Natural killer cell (primary cell): ENCODE measurements around the gene SF3B1. TPM values are rescaled to one million over a fixed set of nuclear protein-coding genes. Genes with fewer than 3 reads are reported as not detected.
"Not testable (repeated sequence)": the region's sequence is repeated elsewhere in the genome, so short reads cannot be mapped to it uniquely, and the experiment has no call there.

ENCODE experiments used
- ATAC-seq, 3 donors: fragments of 150-1000 bp in 2 of 3; fragments of 200-7000 bp in 1 of 3; cut with Tn5 transposase; 1 replicate in 1 of 3; 2 replicates in 2 of 3; pipeline ENCODE4 v1.10.0; 2021; ENCODE audit warnings: mild to moderate bottlenecking in 2 of 3, moderate library complexity in 2 of 3
- DNase-seq, 2 donors: peaks; one replicate each; pipeline versions ENCODE4 v3.0.0 to v3.0.0-alpha.2; 2013 to 2021; ENCODE audit warnings: mixed read lengths in 1 of 2
- H3K27ac ChIP-seq: one replicate; pipeline ENCODE4 v1.5.1; 2013; ENCODE audit warnings: mild to moderate bottlenecking, low read length
- H3K27me3 ChIP-seq: one replicate; pipeline ENCODE4 v1.6.1; 2013; ENCODE audit warnings: low read length; ENCODE audit not compliant: control insufficient read depth, insufficient read depth
- H3K36me3 ChIP-seq: one replicate; pipeline ENCODE4 v1.6.1; 2013; ENCODE audit warnings: low read length; ENCODE audit not compliant: control insufficient read depth, insufficient read depth
- H3K4me1 ChIP-seq: one replicate; pipeline ENCODE4 v1.6.1; 2013; ENCODE audit warnings: low read length; ENCODE audit not compliant: control insufficient read depth, insufficient read depth
- H3K4me3 ChIP-seq: one replicate; pipeline ENCODE4 v1.5.1; 2013; ENCODE audit warnings: low read length
- H3K9me3 ChIP-seq: one replicate; pipeline ENCODE4 v1.6.1; 2013; ENCODE audit warnings: low read length; ENCODE audit not compliant: control insufficient read depth, insufficient read depth
- H3K27ac Mint-ChIP-seq, 2 donors: one replicate each; pipeline ENCODE4 v1.8.0; 2022; ENCODE audit warnings: mild to moderate bottlenecking in 2 of 2, mixed read lengths in 2 of 2, moderate library complexity in 1 of 2
- H3K27me3 Mint-ChIP-seq, 2 donors: one replicate each; pipeline ENCODE4 v1.8.0; 2022; ENCODE audit warnings: low read depth in 2 of 2, mixed read lengths in 2 of 2
- H3K36me3 Mint-ChIP-seq: one replicate; pipeline ENCODE4 v1.8.0; 2022; ENCODE audit warnings: mixed read lengths
- H3K4me1 Mint-ChIP-seq, 2 donors: one replicate each; pipeline ENCODE4 v1.8.0; 2022; ENCODE audit warnings: mixed read lengths in 2 of 2
- H3K4me3 Mint-ChIP-seq: one replicate; pipeline ENCODE4 v1.8.0; 2022; ENCODE audit warnings: mild to moderate bottlenecking, moderate library complexity, mixed read lengths
- H3K9me3 Mint-ChIP-seq, 2 donors: one replicate each; pipeline ENCODE4 v1.8.0; 2022; ENCODE audit warnings: mixed read lengths in 2 of 2
- WGBS: methylation state at CpG from one replicate; pipeline ENCODE4 v1.1.7; 2013; ENCODE audit warnings: missing lambda C conversion rate; ENCODE audit not compliant: insufficient coverage; 5-methylcytosine and 5-hydroxymethylcytosine counted together
- intact Hi-C: fragments of 100-400 bp; cut with micrococcal nuclease; formaldehyde crosslinking; loops from one replicate; pipeline ENCODE4 v1.14.2; 2022
- total RNA-seq, 4 donors: library from RNA; stranded (reverse); fragments of 120-200 nt in 1 of 4; gene quantifications; one replicate each; pipeline versions ENCODE4 v1.2.3 to v1.2.4, GENCODE V29; 2013 to 2022
- TF ChIP-seq, protein P1 (sequence below): fragments of 200-600 bp; IDR thresholded peaks from one replicate; pipeline ENCODE4 v1.8.0; 2022; ENCODE audit warnings: antibody characterized with exemption

SF3B1 gene
- total RNA-seq, 3 donors from 2014 or later (not counting 1 experiment from before 2014, with no cell fraction given), result 387 to 472 (median 447) TPM

DNA sequence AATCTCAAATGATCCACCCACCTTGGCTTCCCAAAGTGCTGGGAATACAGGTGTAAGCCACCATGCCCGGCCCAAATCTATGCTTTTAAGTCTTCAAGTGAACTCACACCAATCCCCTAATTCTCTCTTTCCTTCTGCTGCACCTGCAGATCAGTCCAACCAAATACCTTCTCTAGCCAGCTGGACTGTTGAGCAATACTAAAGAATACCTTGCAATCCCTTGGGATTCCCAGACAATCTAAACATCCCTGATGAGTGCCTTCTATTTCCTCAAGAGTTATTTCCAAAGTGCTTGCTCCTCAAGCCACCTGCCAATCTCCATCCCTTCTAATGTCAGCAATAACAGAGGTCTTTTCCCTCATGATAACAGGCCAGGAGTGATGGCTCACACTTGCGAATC, 48.6 kb downstream of the SF3B1 start:
- Histone ChIP-seq H3K4me1 (no peaks in the 10 kb centered on the region), H3K36me3 (peaks cover 10% of the 10 kb centered on the region), H3K9me3 (no peaks in the 10 kb centered on the region), H3K4me3 (no peak overlapping the region), H3K27ac (no peak overlapping the region), H3K27me3 (no peaks in the 10 kb centered on the region)
- Mint-ChIP-seq H3K36me3 (no peaks in the 10 kb centered on the region), H3K4me1 (no peaks in the 10 kb centered on the region), H3K9me3 (no peaks in the 10 kb centered on the region), H3K4me3 (no peak overlapping the region), H3K27me3 (peaks cover 0 to 2% of the 10 kb centered on the region in 2 donors), H3K27ac (no peak overlapping the region)
- WGBS, result 85% methylated on average over 1 of the region's 2 CpGs
- ATAC-seq (no peak), DNase-seq (no peak)
- TF ChIP-seq, protein P1, sequence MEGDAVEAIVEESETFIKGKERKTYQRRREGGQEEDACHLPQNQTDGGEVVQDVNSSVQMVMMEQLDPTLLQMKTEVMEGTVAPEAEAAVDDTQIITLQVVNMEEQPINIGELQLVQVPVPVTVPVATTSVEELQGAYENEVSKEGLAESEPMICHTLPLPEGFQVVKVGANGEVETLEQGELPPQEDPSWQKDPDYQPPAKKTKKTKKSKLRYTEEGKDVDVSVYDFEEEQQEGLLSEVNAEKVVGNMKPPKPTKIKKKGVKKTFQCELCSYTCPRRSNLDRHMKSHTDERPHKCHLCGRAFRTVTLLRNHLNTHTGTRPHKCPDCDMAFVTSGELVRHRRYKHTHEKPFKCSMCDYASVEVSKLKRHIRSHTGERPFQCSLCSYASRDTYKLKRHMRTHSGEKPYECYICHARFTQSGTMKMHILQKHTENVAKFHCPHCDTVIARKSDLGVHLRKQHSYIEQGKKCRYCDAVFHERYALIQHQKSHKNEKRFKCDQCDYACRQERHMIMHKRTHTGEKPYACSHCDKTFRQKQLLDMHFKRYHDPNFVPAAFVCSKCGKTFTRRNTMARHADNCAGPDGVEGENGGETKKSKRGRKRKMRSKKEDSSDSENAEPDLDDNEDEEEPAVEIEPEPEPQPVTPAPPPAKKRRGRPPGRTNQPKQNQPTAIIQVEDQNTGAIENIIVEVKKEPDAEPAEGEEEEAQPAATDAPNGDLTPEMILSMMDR, result no peak
- intact Hi-C loops, result no loop called here

DNA sequence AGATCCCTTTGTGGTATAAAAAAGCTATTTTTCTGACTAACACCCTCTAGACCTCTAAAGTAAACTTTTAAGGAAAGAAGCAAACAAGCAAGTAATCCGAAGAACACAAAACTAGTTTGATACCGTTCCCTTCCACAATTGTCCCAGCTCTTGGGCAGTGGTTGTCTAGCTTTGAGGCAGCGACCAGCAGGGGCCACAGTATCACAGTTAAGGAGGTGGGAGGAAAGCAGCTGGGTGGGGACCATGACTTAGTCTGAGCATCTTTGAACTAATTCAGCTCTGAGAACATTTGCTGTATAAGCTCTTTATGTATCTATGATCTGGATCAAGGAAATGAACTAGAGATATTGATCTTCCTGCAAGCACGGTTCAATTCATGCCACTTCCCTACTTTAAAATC, 51.0 kb downstream of the SF3B1 start:
- ATAC-seq (no peak), DNase-seq (no peak)
- no peak overlapping the region for H3K4me3 ChIP-seq
- no peaks in the 10 kb centered on the region for H3K36me3 ChIP-seq
- no peaks in the 10 kb centered on the region for H3K4me1 ChIP-seq
- intact Hi-C loops, result no loop called here
- H3K27me3 ChIP-seq, result no peaks in the 10 kb centered on the region
- H3K27ac ChIP-seq, result no peak overlapping the region
- Mint-ChIP-seq H3K36me3 (no peaks in the 10 kb centered on the region), H3K4me3 (no peak overlapping the region), H3K4me1 (no peaks in the 10 kb centered on the region), H3K9me3 (no peaks in the 10 kb centered on the region), H3K27me3 (peaks cover under 1 to 6% of the 10 kb centered on the region in 2 donors), H3K27ac (no peak overlapping the region)
- 85% methylated on average over 3 of the region's 4 CpGs for WGBS
- TF ChIP-seq, protein P1, result no peak
- H3K9me3 ChIP-seq, result no peaks in the 10 kb centered on the region

DNA sequence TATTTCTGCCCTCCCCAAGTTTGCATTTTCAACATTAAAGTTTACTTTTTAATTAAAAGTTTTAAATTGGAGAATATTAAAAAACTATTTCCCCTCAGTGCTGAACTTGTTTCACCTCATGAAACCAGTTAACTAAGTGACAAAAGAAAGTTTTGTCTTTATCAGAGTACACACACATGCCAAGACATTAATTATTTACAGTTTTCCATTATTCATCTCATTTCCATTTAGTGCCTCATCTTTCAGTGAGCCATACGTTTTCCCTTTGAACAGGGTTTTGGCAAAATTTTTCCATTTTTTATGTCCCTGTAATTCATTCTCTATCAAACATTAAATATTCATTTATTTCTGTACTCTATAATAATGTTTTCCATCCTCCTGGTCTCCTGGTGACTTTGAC, 53.2 kb downstream of the SF3B1 start:
- no peaks in the 10 kb centered on the region for H3K36me3 ChIP-seq
- ATAC-seq, result no peak
- no peaks in the 10 kb centered on the region for H3K4me1 ChIP-seq
- Mint-ChIP-seq H3K27ac (no peak overlapping the region), H3K36me3 (no peaks in the 10 kb centered on the region), H3K4me3 (no peak overlapping the region), H3K9me3 (no peaks in the 10 kb centered on the region), H3K27me3 (peaks cover 5 to 9% of the 10 kb centered on the region in 2 donors), H3K4me1 (peaks cover 4 to 5% of the 10 kb centered on the region in 2 donors)
- DNase-seq, result no peak
- H3K27me3 ChIP-seq, result no peaks in the 10 kb centered on the region
- 70% methylated on average over 1 of the region's 1 CpG for WGBS
- H3K9me3 ChIP-seq, result no peaks in the 10 kb centered on the region
- TF ChIP-seq, protein P1, result no peak
- intact Hi-C loops, result no loop called here
- no peak overlapping the region for H3K27ac ChIP-seq
- no peak overlapping the region for H3K4me3 ChIP-seq

DNA sequence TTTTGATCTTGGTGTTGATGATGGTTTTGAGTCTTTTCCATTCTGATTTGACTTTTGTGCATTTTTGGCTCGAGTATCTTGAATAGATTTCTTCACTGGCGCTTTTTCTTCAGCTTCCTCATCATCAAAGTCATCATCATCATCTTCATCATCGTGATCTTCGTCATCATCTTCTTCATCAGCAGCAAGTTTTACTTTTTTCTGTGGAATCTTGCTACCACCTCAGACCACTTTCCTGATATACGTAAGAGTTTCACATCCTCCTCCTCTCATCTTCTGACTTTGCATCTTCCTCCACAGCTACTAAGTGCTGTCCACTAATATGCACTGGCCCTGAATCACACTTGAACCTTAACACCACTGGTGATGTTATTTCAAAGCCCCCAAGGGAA, 54.9 kb downstream of the SF3B1 start:
- H3K4me3 ChIP-seq, H3K9me3 Mint-ChIP-seq, H3K27me3 Mint-ChIP-seq, H3K27me3 ChIP-seq, H3K4me1 Mint-ChIP-seq, intact Hi-C loops, H3K4me1 ChIP-seq, DNase-seq, H3K27ac Mint-ChIP-seq, H3K36me3 ChIP-seq, H3K36me3 Mint-ChIP-seq, H3K27ac ChIP-seq, H3K4me3 Mint-ChIP-seq, ATAC-seq, H3K9me3 ChIP-seq: not testable (repeated sequence)
- 70% methylated on average over 5 of the region's 5 CpGs for WGBS

DNA sequence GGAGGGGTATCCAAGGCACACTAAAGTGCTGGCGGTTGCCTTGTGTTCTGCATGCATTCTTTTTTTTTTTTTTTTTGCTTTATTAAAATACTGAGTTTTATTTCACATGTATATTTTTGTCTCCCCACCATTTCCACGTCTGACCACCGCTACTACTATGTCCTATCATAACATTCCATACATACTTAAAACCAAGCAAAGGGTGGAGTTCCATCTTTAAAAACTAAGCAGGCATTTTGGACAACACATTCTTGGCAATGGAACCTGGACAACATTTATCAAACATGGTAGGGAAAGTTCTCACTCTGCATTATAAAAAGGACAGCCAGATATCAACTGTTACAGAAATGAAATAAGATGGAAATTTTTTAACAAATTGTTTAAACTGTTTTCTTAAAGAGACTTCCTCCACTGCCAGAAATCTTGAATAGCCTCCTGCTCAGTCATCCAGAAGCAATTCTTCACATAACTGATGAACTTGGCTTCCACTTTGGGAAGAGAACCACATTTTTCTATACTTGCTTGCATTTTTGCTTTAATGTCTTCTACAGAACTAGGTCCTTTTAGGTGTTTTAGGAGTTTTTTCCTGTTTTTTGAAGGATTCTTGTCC, 55.4 kb downstream of the SF3B1 start:
- H3K9me3 ChIP-seq, H3K4me3 Mint-ChIP-seq, H3K4me1 Mint-ChIP-seq, H3K27me3 ChIP-seq, H3K27ac ChIP-seq, intact Hi-C loops, H3K27me3 Mint-ChIP-seq, H3K9me3 Mint-ChIP-seq, DNase-seq, H3K36me3 ChIP-seq, H3K36me3 Mint-ChIP-seq, H3K4me1 ChIP-seq, ATAC-seq, H3K27ac Mint-ChIP-seq, H3K4me3 ChIP-seq: not testable (repeated sequence)
- WGBS, result no CpG with 5 or more reads among the region's 3 CpGs
